Panc1 (cell line): ENCODE measurements around the gene CRTC1.

Experiments used
- CTCF ChIP-seq: fragments of 450-650 bp; IDR thresholded peaks from 2 replicates; pipeline ENCODE4 v1.5.1; 2017; ENCODE audit warnings: mild to moderate bottlenecking
- POLR2AphosphoS5 ChIP-seq: IDR thresholded peaks from 2 replicates; pipeline ENCODE4 v1.6.1; 2012; ENCODE audit warnings: mild to moderate bottlenecking, low read depth, low read length, moderate library complexity
- SIN3A ChIP-seq: IDR thresholded peaks from 2 replicates; pipeline ENCODE4 v1.6.1; 2012; ENCODE audit warnings: low read depth, mild to moderate bottlenecking, low read length, moderate library complexity, borderline replicate concordance; ENCODE audit not compliant: insufficient read depth
- TF ChIP-seq, protein P1 (sequence below), 2 experiments: IDR thresholded peaks; 2 replicates each; pipeline ENCODE4 v1.6.1; 2011 to 2012; ENCODE audit warnings: low read depth in 2 of 2, control low read depth in 1 of 2, low read length in 1 of 2, mild to moderate bottlenecking in 1 of 2, moderate library complexity in 1 of 2; ENCODE audit not compliant: insufficient read depth in 1 of 2

DNA sequence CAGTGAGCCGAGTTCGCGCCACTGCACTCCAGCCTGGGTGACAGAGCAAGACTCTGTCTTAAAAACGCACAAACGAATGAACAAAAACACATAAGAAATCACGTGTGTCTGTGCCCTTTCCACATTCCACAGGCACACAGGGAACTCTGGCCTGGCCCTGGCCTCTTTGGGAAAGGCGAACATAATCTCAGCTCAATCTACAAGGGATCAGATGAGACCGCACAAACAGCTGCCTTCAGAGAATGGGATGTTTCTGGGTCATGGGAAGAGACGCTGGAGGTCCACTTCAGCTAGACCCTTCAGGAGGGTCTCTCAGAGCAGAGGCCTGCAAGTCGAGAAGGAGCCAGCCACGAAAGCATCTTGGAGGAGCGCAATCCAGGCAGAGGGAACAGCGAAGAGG lies 6.3 kb upstream of the CRTC1 start:
- TF ChIP-seq CTCF (no peak), POLR2AphosphoS5 (no peak), SIN3A (no peak)
- TF ChIP-seq, protein P1, sequence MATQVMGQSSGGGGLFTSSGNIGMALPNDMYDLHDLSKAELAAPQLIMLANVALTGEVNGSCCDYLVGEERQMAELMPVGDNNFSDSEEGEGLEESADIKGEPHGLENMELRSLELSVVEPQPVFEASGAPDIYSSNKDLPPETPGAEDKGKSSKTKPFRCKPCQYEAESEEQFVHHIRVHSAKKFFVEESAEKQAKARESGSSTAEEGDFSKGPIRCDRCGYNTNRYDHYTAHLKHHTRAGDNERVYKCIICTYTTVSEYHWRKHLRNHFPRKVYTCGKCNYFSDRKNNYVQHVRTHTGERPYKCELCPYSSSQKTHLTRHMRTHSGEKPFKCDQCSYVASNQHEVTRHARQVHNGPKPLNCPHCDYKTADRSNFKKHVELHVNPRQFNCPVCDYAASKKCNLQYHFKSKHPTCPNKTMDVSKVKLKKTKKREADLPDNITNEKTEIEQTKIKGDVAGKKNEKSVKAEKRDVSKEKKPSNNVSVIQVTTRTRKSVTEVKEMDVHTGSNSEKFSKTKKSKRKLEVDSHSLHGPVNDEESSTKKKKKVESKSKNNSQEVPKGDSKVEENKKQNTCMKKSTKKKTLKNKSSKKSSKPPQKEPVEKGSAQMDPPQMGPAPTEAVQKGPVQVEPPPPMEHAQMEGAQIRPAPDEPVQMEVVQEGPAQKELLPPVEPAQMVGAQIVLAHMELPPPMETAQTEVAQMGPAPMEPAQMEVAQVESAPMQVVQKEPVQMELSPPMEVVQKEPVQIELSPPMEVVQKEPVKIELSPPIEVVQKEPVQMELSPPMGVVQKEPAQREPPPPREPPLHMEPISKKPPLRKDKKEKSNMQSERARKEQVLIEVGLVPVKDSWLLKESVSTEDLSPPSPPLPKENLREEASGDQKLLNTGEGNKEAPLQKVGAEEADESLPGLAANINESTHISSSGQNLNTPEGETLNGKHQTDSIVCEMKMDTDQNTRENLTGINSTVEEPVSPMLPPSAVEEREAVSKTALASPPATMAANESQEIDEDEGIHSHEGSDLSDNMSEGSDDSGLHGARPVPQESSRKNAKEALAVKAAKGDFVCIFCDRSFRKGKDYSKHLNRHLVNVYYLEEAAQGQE (IDR thresholded peaks at IDR 0.05; ENCODE audit: insufficient read depth in 1 of 2, low read depth in 2 of 2, low read length in 1 of 2): no peak
